Measurements from ENCODE around the gene GPR84. TPM values are rescaled to one million over a fixed set of nuclear protein-coding genes. Genes with fewer than 3 reads are reported as not detected.

Gene GPR84
- total and polyA plus RNA-seq, 9 of the 15 experiments (the other 6 are each of a cell fraction or from before 2014, with no cell fraction given) = 0.07 to 0.18 (median 0.11) TPM; not detected in 5

- TF ChIP-seq, protein P1, sequence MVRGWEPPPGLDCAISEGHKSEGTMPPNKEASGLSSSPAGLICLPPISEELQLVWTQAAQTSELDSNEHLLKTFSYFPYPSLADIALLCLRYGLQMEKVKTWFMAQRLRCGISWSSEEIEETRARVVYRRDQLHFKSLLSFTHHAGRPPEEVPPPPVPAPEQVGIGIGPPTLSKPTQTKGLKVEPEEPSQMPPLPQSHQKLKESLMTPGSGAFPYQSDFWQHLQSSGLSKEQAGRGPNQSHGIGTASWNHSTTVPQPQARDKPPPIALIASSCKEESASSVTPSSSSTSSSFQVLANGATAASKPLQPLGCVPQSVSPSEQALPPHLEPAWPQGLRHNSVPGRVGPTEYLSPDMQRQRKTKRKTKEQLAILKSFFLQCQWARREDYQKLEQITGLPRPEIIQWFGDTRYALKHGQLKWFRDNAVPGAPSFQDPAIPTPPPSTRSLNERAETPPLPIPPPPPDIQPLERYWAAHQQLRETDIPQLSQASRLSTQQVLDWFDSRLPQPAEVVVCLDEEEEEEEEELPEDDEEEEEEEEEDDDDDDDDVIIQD (CRISPR knock-in tag; IDR thresholded peaks at IDR 0.05) = no peak
- TF ChIP-seq CGGBP1 (CRISPR knock-in tag; IDR thresholded peaks at IDR 0.05) = no peak
- peak; percentile 64 for TF ChIP-seq JUND (IDR thresholded peaks at IDR 0.05; ENCODE audit: borderline replicate concordance, low read depth, low read length)
- TF ChIP-seq JUND (tag; IDR thresholded peaks at IDR 0.05; ENCODE audit: borderline replicate concordance, low read depth, low read length) = no peak; the same call in 2 of the 3 replicates
- TF ChIP-seq ESRRA (IDR thresholded peaks at IDR 0.05; ENCODE audit: borderline replicate concordance, low read depth) = peak; percentile 48; the same call in 1 of the 2 replicates
- TF ChIP-seq SMAD3 (CRISPR knock-in tag; conservative IDR thresholded peaks at IDR 0.05) = no peak
- no peak for TF ChIP-seq TAF7 (tag; IDR thresholded peaks at IDR 0.05)
- no peak for TF ChIP-seq OTX1 (CRISPR knock-in tag; IDR thresholded peaks at IDR 0.05)
- TF ChIP-seq, protein P2, sequence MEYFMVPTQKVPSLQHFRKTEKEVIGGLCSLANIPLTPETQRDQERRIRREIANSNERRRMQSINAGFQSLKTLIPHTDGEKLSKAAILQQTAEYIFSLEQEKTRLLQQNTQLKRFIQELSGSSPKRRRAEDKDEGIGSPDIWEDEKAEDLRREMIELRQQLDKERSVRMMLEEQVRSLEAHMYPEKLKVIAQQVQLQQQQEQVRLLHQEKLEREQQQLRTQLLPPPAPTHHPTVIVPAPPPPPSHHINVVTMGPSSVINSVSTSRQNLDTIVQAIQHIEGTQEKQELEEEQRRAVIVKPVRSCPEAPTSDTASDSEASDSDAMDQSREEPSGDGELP (CRISPR knock-in tag; IDR thresholded peaks at IDR 0.05; ENCODE audit: borderline replicate concordance) = peak; percentile 75; the same call in 1 of the 2 replicates
- no peak for TF ChIP-seq GABPB2 (CRISPR knock-in tag; conservative IDR thresholded peaks at IDR 0.05)
- peak; percentile 88; the same call in 1 of the 2 replicates for TF ChIP-seq HDGF (IDR thresholded peaks at IDR 0.05)
- no peak for TF ChIP-seq ZNF224 (CRISPR knock-in tag; IDR thresholded peaks at IDR 0.05)
- no peak for TF ChIP-seq JUNB (CRISPR knock-in tag; conservative IDR thresholded peaks at IDR 0.05)
- TF ChIP-seq NFIX (CRISPR knock-in tag; IDR thresholded peaks at IDR 0.05; ENCODE audit: low read depth) = no peak
- TF ChIP-seq ZFP36 (IDR thresholded peaks at IDR 0.05; ENCODE audit: low read depth, low read length, partially characterized antibody) = peak; percentile 7
- no peak for TF ChIP-seq CBX5 (IDR thresholded peaks at IDR 0.05; ENCODE audit: borderline replicate concordance, low read depth)
- TF ChIP-seq MCM7 (IDR thresholded peaks at IDR 0.05) = no peak
- TF ChIP-seq FOSL1 (tag; conservative IDR thresholded peaks at IDR 0.05) = no peak
- TF ChIP-seq FOXK1 (CRISPR knock-in tag; IDR thresholded peaks at IDR 0.05; ENCODE audit: borderline replicate concordance) = 0 out of 2 replicates have a peak, but pooled peaks have one; percentile 6
- no peak for TF ChIP-seq ZNF445 (CRISPR knock-in tag; IDR thresholded peaks at IDR 0.05; ENCODE audit: low read depth)
- TF ChIP-seq, protein P3, sequence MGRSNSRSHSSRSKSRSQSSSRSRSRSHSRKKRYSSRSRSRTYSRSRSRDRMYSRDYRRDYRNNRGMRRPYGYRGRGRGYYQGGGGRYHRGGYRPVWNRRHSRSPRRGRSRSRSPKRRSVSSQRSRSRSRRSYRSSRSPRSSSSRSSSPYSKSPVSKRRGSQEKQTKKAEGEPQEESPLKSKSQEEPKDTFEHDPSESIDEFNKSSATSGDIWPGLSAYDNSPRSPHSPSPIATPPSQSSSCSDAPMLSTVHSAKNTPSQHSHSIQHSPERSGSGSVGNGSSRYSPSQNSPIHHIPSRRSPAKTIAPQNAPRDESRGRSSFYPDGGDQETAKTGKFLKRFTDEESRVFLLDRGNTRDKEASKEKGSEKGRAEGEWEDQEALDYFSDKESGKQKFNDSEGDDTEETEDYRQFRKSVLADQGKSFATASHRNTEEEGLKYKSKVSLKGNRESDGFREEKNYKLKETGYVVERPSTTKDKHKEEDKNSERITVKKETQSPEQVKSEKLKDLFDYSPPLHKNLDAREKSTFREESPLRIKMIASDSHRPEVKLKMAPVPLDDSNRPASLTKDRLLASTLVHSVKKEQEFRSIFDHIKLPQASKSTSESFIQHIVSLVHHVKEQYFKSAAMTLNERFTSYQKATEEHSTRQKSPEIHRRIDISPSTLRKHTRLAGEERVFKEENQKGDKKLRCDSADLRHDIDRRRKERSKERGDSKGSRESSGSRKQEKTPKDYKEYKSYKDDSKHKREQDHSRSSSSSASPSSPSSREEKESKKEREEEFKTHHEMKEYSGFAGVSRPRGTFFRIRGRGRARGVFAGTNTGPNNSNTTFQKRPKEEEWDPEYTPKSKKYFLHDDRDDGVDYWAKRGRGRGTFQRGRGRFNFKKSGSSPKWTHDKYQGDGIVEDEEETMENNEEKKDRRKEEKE (IDR thresholded peaks at IDR 0.05; ENCODE audit: borderline replicate concordance in 1 of 2, control insufficient read depth in 1 of 2, low read depth in 2 of 2, low read length in 1 of 2) = no peak
- TF ChIP-seq ZBTB8A (IDR thresholded peaks at IDR 0.05; ENCODE audit: partially characterized antibody) = no peak
Measured at GRCh38 chr12:54379398-54380201, 15.3 kb upstream of the GPR84 start (continued).

Data from K562 (cell line).